ENCODE data around the gene ZDHHC19. TPM values are rescaled to one million over a fixed set of nuclear protein-coding genes. Genes with fewer than 3 reads are reported as not detected.

ZDHHC19 gene
- total and polyA plus RNA-seq, 2 experiments from 2014 or later = not detected

DNA sequence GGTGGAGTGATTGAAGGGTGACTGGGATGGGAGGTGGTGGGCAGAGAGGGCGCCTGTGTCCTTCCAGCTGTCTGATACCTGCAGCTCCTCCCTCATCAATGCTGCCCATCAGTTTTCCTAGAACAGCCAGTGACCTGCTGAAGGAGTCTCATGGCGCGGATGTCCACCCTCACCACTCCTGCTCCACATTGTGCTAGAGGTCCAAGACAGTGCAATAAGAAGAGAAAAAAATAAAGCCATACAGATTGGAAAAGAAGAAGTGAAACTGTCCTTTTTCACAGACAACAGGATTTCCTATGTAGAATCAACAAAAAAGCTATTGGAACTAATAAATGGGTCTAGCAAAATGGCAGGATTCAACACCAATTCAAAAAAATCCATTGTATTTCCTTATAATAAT is 7.4 kb downstream of the ZDHHC19 start:
- no peaks in the 10 kb centered on the region for H3F3A ChIP-seq (ENCODE audit: insufficient read depth)
- no peaks in the 10 kb centered on the region for H3K9me2 ChIP-seq (ENCODE audit: insufficient read depth)
- H3K36me3 ChIP-seq (ENCODE audit: low read depth) = no peaks in the 10 kb centered on the region
- no peak overlapping the region for H3K4me3 ChIP-seq
- TF ChIP-seq EZH2phosphoT487 (IDR thresholded peaks at IDR 0.05; ENCODE audit: insufficient read depth, low read depth) (no peak), EZH2 (IDR thresholded peaks at IDR 0.05; ENCODE audit: insufficient read depth, poor library complexity, severe bottlenecking) (no peak)
- H4K20me1 ChIP-seq (ENCODE audit: insufficient read depth) = no peaks in the 10 kb centered on the region
- no peak overlapping the region for H3K4me2 ChIP-seq (ENCODE audit: unreplicated experiment)
- H2AFZ ChIP-seq = no peak overlapping the region
- in situ Hi-C loops (cut with MboI) = no loop called here
- WGBS, 2 experiments (ENCODE audit: low coverage in 1 of 2, low lambda C conversion rate in 2 of 2, missing lambda C conversion rate in 2 of 2) = 58 to 68% methylated on average over 3 of the region's 3 CpGs
- H3K27ac ChIP-seq = no peak overlapping the region
- DNase-seq = no peak
- no peak overlapping the region for H3K9ac ChIP-seq
- H3K9me3 ChIP-seq (ENCODE audit: low read depth) = no peaks in the 10 kb centered on the region
- no peaks in the 10 kb centered on the region for H3K27me3 ChIP-seq (replicated peaks; ENCODE audit: insufficient read depth)
- no peaks in the 10 kb centered on the region for H3K79me2 ChIP-seq (ENCODE audit: insufficient read depth)
- H3K4me1 ChIP-seq (ENCODE audit: insufficient read depth) = no peaks in the 10 kb centered on the region

DNA sequence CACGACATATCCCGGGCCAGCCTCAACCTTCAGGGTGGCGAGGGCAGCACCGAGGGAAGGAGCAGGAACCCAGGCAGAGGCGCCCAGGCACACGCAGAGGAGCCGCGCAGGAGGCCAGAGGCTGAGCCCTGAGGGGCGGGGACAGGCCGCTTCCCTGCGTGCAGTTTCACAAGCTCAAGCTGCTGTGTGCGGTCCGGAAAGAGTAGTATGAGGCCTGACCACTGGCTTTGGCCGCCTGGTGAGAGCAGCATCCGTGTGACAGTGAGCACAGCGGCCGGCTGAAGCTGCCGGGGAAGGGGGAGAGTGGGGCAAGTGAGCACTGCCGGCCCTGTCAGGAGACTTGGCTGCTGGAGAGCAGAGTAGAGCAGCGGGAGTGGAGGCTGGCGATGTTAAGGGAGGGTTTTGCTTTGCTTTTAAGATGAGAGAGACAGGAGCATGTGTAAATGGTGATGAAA is 8.7 kb downstream of the ZDHHC19 start:
- H3K4me2 ChIP-seq (ENCODE audit: unreplicated experiment) = no peak overlapping the region

DNA sequence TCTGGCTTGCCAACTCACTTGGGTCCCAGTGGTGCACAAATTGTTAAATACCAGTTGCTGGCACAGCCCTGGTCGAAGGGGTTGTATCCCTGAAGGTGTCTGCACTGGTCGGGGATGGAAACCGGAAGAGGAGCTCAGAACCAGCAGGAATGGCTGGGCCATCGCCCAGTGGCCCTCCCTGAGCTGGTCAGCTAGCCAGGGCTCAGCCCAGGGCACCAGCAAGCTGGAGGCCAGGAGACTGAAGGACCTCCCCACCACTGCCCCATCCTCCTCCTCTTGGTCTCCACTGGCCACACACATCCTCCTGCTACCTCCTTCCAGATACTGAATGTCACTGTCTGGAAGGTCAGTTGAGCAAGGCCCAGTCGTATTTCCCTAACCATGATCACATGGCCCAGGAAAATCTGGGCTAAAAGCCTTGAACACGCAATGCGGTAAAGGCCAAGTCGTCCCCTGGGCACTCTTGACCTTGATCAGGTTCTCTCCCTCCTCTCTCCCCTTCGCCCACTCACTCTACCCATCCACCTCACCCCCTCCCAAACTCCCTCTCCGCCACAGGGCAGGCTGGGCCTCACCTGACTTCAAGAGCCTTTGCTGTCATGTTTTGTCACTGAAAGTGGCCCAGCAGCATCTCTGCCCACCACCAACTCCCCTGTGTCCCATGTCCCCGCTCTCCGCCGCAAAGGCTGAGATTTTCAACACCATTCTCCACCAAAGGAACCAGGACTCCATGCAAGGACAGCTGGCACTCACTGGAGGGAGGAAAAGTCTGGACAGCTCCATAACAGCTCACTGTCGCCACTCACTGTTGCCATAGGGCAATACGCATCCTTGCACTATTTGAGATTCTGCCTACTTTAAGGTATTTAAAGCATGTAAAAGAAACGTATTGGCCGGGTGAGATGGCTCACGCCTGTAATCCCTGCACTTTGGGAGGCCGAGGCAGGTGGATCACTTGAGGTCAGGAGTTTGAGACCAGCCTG is 12.1 kb downstream of the ZDHHC19 start:
- H3K36me3 ChIP-seq (ENCODE audit: low read depth) = no peaks in the 10 kb centered on the region
- no peaks in the 10 kb centered on the region for H4K20me1 ChIP-seq (ENCODE audit: insufficient read depth)
- H3K9me3 ChIP-seq (ENCODE audit: low read depth) = no peaks in the 10 kb centered on the region
- no peak overlapping the region for H3K4me2 ChIP-seq (ENCODE audit: unreplicated experiment)
- H2AFZ ChIP-seq = no peak overlapping the region
- no peaks in the 10 kb centered on the region for H3K27me3 ChIP-seq (replicated peaks; ENCODE audit: insufficient read depth)
- no peak overlapping the region for H3K27ac ChIP-seq
- TF ChIP-seq EZH2 (IDR thresholded peaks at IDR 0.05; ENCODE audit: insufficient read depth, poor library complexity, severe bottlenecking) = no peak
- no peak for TF ChIP-seq EZH2phosphoT487 (IDR thresholded peaks at IDR 0.05; ENCODE audit: insufficient read depth, low read depth)
- H3K9me2 ChIP-seq (ENCODE audit: insufficient read depth) = no peaks in the 10 kb centered on the region
- WGBS, 2 experiments (ENCODE audit: low coverage in 1 of 2, low lambda C conversion rate in 2 of 2, missing lambda C conversion rate in 2 of 2) = 71% methylated on average over 17 to 18 of the region's 19 CpGs
- no peaks in the 10 kb centered on the region for H3K79me2 ChIP-seq (ENCODE audit: insufficient read depth)
- peak; percentile 24 for DNase-seq
- no peaks in the 10 kb centered on the region for H3K4me1 ChIP-seq (ENCODE audit: insufficient read depth)
- no peaks in the 10 kb centered on the region for H3F3A ChIP-seq (ENCODE audit: insufficient read depth)
- no peak overlapping the region for H3K9ac ChIP-seq
- in situ Hi-C loops (cut with MboI) = no loop called here
- no peak overlapping the region for H3K4me3 ChIP-seq

More for the DNA sequence above, 8.7 kb downstream of the ZDHHC19 start:
- 35 to 48% methylated on average over 21 of the region's 21 CpGs for WGBS, 2 experiments (ENCODE audit: low coverage in 1 of 2, low lambda C conversion rate in 2 of 2, missing lambda C conversion rate in 2 of 2)
- in situ Hi-C loops (cut with MboI) = no loop called here
- no peaks in the 10 kb centered on the region for H3F3A ChIP-seq (ENCODE audit: insufficient read depth)
- H3K9me3 ChIP-seq (ENCODE audit: low read depth) = no peaks in the 10 kb centered on the region
- no peaks in the 10 kb centered on the region for H4K20me1 ChIP-seq (ENCODE audit: insufficient read depth)
- H3K9me2 ChIP-seq (ENCODE audit: insufficient read depth) = no peaks in the 10 kb centered on the region
- no peak overlapping the region for H3K9ac ChIP-seq
- no peak overlapping the region for H3K4me3 ChIP-seq
- no peaks in the 10 kb centered on the region for H3K4me1 ChIP-seq (ENCODE audit: insufficient read depth)
- H3K36me3 ChIP-seq (ENCODE audit: low read depth) = no peaks in the 10 kb centered on the region
- no peaks in the 10 kb centered on the region for H3K27me3 ChIP-seq (replicated peaks; ENCODE audit: insufficient read depth)
- DNase-seq = peak; percentile 70
- H3K79me2 ChIP-seq (ENCODE audit: insufficient read depth) = no peaks in the 10 kb centered on the region
- H3K27ac ChIP-seq = no peak overlapping the region
- TF ChIP-seq EZH2 (IDR thresholded peaks at IDR 0.05; ENCODE audit: insufficient read depth, poor library complexity, severe bottlenecking) (no peak), EZH2phosphoT487 (IDR thresholded peaks at IDR 0.05; ENCODE audit: insufficient read depth, low read depth) (no peak)
- peak overlapping the region; percentile 32; the same call in 1 of the 2 replicates for H2AFZ ChIP-seq

DNA sequence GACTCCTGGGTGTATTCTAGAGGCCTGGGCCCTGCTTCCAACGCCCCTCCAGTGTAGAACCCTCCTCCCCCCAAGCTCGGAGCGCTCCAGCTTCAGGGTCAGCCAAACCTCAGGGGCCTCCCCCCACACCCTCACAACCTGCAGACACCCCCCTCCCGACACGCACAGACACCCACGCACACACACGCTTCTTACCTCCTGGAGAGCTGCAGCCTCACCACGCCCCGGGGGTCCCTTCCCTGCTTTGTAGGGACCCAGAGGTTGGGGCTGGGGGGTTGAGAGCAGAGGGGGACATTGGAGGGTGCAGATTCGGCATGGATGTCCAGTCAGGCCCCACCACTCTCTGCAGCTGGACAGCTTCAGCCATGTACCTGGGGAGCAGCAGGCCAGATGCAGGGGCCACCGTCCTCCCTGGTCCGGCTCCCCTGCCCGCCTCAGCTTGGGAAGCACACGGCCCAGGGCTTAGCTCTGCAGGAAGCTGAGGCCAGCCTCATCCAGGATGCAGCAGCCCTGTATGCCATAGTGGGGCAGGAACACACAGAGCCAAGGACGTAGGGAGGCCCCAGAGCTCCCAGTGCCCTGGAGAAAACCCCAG is 13.0 kb downstream of the ZDHHC19 start:
- Histone ChIP-seq H3K4me3 (no peak overlapping the region), H3K4me2 (ENCODE audit: unreplicated experiment) (no peak overlapping the region), H3K79me2 (ENCODE audit: insufficient read depth) (no peaks in the 10 kb centered on the region), H4K20me1 (ENCODE audit: insufficient read depth) (no peaks in the 10 kb centered on the region), H3F3A (ENCODE audit: insufficient read depth) (no peaks in the 10 kb centered on the region), H3K27ac (no peak overlapping the region), H3K4me1 (ENCODE audit: insufficient read depth) (no peaks in the 10 kb centered on the region), H3K36me3 (ENCODE audit: low read depth) (no peaks in the 10 kb centered on the region), H3K9me3 (ENCODE audit: low read depth) (no peaks in the 10 kb centered on the region), H2AFZ (no peak overlapping the region), H3K9ac (no peak overlapping the region), H3K27me3 (replicated peaks; ENCODE audit: insufficient read depth) (no peaks in the 10 kb centered on the region), H3K9me2 (ENCODE audit: insufficient read depth) (no peaks in the 10 kb centered on the region)
- no peak for TF ChIP-seq EZH2phosphoT487 (IDR thresholded peaks at IDR 0.05; ENCODE audit: insufficient read depth, low read depth)
- no peak for TF ChIP-seq EZH2 (IDR thresholded peaks at IDR 0.05; ENCODE audit: insufficient read depth, poor library complexity, severe bottlenecking)
- no peak for DNase-seq
- in situ Hi-C loops (cut with MboI) = no loop called here
- 72 to 80% methylated on average over 15 of the region's 15 CpGs for WGBS, 2 experiments (ENCODE audit: low coverage in 1 of 2, low lambda C conversion rate in 2 of 2, missing lambda C conversion rate in 2 of 2)

Measured in GM23248 (cell line).